Esophagus squamous epithelium (tissue), 4 donors: Measurements from ENCODE around the gene AKAP10.

Experiments used
- POLR2A ChIP-seq, 4 donors: fragments of 450-650 bp; IDR thresholded peaks; one replicate each; pipeline ENCODE4 v1.6.1; 2017; ENCODE audit warnings: antibody characterized with exemption in 4 of 4, mild to moderate bottlenecking in 4 of 4, moderate library complexity in 3 of 4
- TF ChIP-seq, protein P1 (sequence below), 6 experiments: fragments of 450-650 bp in 4 of 6; fragments of 200-600 bp in 2 of 6; sonication (generic) in 2 of 6; IDR thresholded peaks; one replicate each; pipeline ENCODE4 v1.5.1; 2016 to 2019; ENCODE audit warnings: antibody characterized with exemption in 6 of 6, mild to moderate bottlenecking in 4 of 6, moderate library complexity in 4 of 6

GRCh38 chr17:19938736-19939135 lies 38.9 kb downstream of the AKAP10 start:
- TF ChIP-seq, protein P1, sequence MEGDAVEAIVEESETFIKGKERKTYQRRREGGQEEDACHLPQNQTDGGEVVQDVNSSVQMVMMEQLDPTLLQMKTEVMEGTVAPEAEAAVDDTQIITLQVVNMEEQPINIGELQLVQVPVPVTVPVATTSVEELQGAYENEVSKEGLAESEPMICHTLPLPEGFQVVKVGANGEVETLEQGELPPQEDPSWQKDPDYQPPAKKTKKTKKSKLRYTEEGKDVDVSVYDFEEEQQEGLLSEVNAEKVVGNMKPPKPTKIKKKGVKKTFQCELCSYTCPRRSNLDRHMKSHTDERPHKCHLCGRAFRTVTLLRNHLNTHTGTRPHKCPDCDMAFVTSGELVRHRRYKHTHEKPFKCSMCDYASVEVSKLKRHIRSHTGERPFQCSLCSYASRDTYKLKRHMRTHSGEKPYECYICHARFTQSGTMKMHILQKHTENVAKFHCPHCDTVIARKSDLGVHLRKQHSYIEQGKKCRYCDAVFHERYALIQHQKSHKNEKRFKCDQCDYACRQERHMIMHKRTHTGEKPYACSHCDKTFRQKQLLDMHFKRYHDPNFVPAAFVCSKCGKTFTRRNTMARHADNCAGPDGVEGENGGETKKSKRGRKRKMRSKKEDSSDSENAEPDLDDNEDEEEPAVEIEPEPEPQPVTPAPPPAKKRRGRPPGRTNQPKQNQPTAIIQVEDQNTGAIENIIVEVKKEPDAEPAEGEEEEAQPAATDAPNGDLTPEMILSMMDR (IDR thresholded peaks at IDR 0.05), result no peak
- no peak for TF ChIP-seq POLR2A (IDR thresholded peaks at IDR 0.05)
